Gastroesophageal sphincter (tissue), 3 donors: ENCODE results near the gene ADAMTS14.

ENCODE experiments used
- EP300 ChIP-seq: sonication (generic); formaldehyde crosslinking; IDR thresholded peaks from one replicate; pipeline ENCODE4 v1.6.1; 2017; ENCODE audit warnings: antibody characterized with exemption, mild to moderate bottlenecking
- POLR2A ChIP-seq, 2 donors: fragments of 450-650 bp; IDR thresholded peaks; one replicate each; pipeline ENCODE4 v1.6.1; 2017; ENCODE audit warnings: antibody characterized with exemption in 2 of 2, mild to moderate bottlenecking in 2 of 2, moderate library complexity in 1 of 2
- TF ChIP-seq, protein P1 (sequence below), 4 experiments: fragments of 200-600 bp in 2 of 4; fragments of 450-650 bp in 2 of 4; sonication (generic) in 1 of 4; IDR thresholded peaks; one replicate each; pipeline ENCODE4 v1.5.1; 2017 to 2019; ENCODE audit warnings: antibody characterized with exemption in 4 of 4, mild to moderate bottlenecking in 2 of 4, moderate library complexity in 2 of 4

DNA sequence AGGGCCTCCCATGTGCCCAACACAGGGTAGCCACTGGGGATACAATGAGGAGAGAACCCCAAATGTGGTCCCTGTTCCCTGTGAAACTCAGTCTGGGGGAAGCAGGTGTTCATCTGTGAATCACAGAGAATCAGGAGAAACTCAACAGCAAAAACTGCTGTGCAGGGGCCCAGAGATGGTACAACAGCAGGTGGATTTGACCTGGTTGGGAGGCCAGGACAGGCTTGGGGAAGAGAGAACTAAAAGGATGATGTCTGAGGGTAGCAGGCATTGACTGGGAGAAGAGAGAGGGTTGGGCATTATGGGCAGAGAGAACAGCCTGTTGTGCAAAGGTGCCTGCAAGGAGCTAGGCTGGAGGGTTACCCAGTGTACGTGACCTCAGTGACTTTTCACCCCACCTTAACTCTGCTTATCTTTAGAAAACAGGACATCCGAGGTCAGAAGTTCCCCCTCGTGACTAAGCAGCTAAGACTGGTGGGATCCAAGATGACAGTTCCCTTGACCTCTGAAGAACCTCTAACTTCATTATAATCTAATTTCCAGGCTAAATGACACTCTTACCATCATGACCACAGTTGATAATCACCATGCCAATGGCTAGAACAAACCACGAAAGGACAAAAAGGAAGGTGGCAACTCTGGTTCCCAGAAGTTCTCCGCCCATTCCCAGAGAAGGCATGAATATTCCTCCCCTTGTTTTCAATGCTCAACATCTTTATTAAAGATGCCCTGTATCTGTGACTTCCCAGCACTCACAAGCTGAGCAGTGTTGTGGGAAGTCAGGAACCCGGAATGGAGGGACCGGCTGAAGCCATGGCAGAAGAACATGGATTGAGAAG, 5.1 kb upstream of the ADAMTS14 start:
- no peak for TF ChIP-seq EP300
- TF ChIP-seq POLR2A (IDR thresholded peaks at IDR 0.05), result no peak
- TF ChIP-seq, protein P1, sequence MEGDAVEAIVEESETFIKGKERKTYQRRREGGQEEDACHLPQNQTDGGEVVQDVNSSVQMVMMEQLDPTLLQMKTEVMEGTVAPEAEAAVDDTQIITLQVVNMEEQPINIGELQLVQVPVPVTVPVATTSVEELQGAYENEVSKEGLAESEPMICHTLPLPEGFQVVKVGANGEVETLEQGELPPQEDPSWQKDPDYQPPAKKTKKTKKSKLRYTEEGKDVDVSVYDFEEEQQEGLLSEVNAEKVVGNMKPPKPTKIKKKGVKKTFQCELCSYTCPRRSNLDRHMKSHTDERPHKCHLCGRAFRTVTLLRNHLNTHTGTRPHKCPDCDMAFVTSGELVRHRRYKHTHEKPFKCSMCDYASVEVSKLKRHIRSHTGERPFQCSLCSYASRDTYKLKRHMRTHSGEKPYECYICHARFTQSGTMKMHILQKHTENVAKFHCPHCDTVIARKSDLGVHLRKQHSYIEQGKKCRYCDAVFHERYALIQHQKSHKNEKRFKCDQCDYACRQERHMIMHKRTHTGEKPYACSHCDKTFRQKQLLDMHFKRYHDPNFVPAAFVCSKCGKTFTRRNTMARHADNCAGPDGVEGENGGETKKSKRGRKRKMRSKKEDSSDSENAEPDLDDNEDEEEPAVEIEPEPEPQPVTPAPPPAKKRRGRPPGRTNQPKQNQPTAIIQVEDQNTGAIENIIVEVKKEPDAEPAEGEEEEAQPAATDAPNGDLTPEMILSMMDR (IDR thresholded peaks at IDR 0.05), result no peak
